Measurements from ENCODE around the gene FRZB. TPM values are rescaled to one million over a fixed set of nuclear protein-coding genes. Genes with fewer than 3 reads are reported as not detected.

Gene FRZB
- total RNA-seq, 1 donor from 2014 or later, result 19.8 TPM

DNA sequence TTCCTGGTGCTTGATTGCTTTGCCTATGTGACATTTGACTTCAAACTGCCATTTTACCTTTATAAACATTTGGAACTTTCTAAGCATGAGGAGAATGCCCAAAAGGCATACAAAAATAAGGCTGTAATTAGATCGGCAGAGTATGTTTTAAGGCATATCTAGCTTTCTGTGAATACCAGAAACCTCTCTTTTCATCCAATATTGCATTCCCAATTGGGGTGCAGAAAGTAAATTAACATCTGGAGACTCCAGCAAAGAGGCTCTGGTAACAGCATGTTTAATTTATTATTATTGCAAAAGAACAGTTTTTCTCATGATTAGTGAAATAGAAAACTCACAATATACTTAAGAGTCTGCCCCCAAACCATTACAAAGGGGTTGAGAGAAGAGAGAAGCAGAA, 32.1 kb downstream of the FRZB start:
- no peak for DNase-seq

- DNase-seq, result no peak
Observed at GRCh38 chr2:182833084-182833854, 33.2 kb downstream of the FRZB start.

DNA sequence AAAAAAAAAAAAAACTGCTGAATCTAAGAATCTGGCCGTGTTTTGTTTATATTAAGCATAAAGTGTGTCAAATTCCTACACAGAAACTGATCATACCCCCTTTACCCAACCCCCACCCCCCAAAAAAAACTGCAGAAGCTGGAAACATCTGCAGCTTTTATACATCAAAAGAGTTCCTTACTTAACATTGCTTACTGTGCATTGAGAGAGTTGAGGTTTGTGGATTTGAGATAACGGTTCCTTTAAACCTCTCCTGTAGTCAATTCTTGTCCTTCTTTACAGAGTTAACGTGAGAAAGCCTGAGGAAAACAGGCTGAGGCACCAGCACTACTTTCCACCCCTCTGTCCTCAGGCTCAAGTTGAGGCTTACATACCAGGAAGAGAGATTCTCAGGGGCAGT, 34.5 kb downstream of the FRZB start:
- no peak for DNase-seq

DNA sequence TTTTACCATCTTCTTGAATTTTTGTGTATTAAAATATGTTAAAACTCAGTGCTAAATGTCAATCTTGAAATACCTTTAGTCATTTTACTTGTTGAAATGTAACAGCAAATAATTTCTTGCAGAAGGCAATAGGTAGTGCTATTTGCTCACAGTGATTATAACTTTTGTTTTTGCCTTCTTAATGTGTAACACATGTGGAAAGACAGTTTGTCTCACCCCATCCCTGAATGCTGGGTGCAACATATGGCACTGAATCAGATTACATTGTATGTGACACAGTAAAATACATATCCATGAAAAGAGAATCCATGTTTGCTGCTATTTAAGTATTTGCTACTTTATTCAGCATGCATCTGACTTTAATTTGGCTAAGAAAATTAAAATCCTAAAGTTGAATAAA, 35.3 kb downstream of the FRZB start:
- DNase-seq, result no peak

DNA sequence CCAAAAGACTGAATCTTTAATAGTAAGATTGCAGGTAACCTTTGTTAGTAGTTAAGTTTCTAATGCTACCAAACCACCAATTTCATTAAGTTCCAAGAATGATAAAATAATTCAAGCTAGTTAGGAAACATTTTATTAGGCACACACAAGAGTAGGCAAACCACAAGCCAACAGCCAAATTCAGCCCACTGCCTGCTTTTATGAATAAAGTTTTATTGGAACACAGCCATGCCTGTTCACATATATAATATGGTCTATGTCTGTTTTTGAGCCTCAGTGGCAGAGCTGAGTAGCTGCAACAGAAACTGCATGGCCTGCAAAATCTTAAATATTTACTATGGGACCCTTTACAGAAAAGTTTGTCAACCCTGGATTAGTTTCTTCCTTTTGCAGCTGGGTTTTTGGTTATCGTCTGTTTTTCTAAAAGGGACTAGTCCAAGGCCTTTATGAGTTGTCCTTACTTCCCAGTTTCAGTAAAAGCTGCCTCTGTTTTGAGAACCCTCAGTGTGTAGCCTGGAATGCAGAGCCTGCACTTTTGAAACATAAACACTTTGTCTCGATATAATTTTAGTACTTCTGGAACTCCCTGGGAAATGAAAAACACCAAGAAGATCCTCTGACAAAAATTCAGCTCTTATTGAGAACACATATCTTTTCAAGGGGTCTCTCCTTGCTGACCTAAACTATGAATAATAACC, 39.1 kb downstream of the FRZB start:
- no peak for DNase-seq

DNA sequence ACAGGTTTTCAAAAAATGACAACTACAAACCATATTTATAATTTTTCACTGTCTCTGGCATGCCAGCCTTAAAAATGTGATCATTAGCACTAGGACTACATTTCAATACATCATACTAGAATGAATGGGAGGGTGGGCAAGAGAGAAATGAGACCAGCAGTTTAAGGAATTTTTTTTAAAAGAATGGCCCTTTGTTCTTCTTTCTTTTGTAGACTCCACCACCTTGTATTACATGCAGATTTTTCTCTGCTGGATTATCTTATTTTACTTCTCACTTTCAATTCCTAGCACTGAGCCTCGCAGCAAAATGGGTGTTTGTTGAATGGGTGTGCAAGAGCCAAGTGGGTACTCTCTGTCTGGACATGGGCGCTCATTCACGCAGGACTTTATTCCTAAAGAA, 39.9 kb downstream of the FRZB start:
- DNase-seq, result no peak

DNA sequence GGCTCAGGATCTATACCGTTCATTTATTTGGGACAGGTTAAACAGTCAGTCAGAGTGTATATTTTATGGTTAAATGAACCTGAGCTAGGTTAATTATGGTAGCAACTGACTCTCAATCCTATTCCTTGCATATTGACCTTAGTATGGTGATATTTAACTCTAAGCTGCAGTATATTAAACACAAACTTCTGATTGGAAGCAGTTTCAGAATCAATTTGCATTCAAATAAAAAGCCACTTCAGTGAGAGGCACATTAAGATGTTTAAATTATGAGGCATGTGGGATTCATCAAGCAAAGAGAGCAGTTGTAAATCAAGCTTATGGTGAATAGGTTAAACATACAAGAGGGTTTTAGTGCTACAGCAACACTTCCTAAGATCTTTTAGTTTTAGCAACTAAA, 40.4 kb downstream of the FRZB start:
- DNase-seq, result no peak

DNA sequence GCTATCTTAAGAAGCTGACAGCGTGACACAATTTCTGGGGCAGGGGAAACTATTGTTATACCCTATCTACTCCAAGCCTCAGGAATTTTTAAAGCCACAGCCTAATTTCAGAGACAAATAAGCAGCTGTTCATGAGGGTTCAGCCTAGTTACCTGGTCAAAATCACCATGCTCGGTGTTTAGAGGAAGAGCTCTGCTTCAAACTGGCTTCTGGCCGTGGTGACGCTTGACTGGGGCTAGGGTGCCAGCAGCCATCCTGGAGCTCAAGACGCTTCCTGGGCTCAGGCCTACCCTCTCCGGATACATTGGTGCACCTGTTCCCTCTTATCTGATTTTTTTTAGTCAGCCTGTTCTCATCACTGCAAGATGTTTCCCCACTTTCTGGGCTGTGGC, 41.7 kb downstream of the FRZB start:
- no peak for DNase-seq

GRCh38 chr2:182824056-182824766, 42.2 kb downstream of the FRZB start:
- DNase-seq, result no peak

- no peak for DNase-seq
Observed at GRCh38 chr2:182822733-182823132, 43.7 kb downstream of the FRZB start.

GRCh38 chr2:182821182-182821581, 45.3 kb downstream of the FRZB start:
- no peak for DNase-seq

- no peak for DNase-seq
Observed at GRCh38 chr2:182819412-182819811, 47.0 kb downstream of the FRZB start.

DNA sequence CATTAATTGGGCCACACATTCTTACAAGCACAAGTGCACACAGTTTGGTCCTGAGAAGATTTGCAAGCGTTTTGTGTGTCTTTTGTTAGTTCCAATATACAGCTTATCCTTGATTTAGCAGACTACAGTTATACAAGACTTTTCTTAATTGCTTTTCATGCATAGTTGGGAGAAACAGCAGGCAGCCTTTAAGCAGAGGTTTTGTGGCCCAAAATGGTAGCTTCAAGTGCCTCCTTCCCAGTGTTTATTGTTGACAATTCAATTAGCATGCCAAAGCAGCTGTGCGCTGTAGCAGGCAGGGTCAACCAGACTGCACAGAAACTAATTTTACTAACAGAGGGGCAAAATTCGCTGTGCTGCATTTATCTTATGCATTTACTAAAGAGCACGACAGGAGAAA, 47.5 kb downstream of the FRZB start:
- no peak for DNase-seq

GRCh38 chr2:182818501-182818900, 47.9 kb downstream of the FRZB start:
- no peak for DNase-seq

DNA sequence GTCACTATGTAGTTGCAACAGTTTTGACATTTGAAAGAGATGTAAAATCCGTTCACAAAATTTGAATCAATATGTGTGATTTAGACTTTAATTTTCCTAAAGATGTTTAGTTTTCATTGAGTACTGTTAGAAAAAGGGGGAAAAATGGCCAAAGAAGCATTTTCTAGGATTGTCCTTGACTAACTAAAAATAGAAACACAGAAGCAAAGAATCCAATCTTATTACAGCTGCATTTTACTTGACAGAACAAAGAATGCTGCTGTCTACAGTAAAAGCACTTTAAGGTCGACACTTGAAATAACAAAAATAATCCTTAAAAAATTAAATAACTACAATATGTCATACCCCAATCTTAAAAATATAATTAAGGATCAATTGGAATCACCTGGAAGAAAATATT, 48.9 kb downstream of the FRZB start:
- no peak for DNase-seq

GRCh38 chr2:182816866-182817265, 49.6 kb downstream of the FRZB start:
- DNase-seq, result no peak

- no peak for DNase-seq
Observed at GRCh38 chr2:182814804-182815203, 51.6 kb downstream of the FRZB start.

DNA sequence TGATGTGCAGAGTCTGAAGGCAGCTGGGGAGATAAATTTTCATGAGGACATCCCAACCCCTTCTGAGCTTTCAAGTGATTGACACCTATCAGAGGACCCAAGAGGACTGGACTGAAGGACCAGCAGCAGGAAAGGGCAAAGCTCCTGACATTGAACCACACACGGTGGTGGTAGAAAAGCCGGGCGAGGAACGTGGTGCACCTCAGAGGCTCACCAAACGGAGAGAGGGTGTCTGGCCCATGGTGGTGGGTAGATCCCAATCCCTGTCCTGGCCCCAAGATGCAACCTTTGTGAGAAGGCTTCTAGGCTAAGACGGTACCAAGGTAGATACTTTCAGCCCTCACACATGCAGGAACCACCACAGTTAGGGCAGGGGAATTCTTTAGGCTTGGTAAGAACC, 52.1 kb downstream of the FRZB start:
- no peak for DNase-seq

- DNase-seq, result no peak
Observed at GRCh38 chr2:182810087-182810486, 56.4 kb downstream of the FRZB start.

DNA sequence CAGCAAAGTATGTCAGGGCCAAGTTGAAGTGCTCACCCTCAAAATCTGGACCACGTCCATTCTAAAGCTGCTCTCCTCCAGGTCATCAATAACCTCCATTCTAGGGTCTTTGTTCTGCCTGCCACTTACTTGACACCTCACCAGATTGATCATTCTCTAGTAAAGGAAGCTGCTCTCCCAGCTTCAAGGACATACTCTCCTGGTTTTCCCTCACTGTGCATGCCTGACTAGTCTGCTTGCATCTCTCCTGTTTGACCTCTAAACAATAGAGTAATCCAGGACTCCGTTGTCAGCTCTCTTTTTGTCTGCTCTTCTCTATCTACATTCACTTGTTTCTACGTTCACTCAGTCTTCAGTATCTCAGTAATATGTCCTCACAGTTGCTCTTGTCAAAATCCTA, 59.1 kb downstream of the FRZB start:
- DNase-seq, result no peak

- no peak for DNase-seq
Observed at GRCh38 chr2:182804128-182804527, 62.3 kb downstream of the FRZB start.

GRCh38 chr2:182798736-182799135, 67.7 kb downstream of the FRZB start:
- no peak for DNase-seq

- DNase-seq, result no peak
Observed at GRCh38 chr2:182792441-182792840, 74.0 kb downstream of the FRZB start.

DNA sequence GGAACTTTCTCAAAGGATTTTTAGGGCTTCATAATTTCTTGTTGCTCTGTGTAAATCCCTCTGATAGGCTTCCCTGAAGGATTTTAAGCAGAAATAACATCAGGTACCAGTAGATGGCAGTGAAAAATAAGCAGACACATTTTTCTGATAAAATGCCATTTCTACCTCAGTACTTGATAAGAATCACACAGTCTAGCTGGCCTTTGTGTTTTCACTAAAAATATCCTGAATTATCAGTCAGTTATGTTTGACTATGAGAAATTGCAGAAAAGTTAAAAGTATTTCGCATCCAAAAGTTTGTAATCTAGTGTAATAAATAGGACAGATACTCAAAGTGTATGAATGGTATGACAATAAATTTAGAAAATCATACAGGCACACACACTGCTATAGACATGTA, 81.7 kb downstream of the FRZB start:
- DNase-seq, result no peak

Data from occipital lobe (tissue), 2 donors.